H1 (cell line): ENCODE measurements around the gene TRIM62. TPM values are rescaled to one million over a fixed set of nuclear protein-coding genes. Genes with fewer than 3 reads are reported as not detected.

Experiments
- ATF2 ChIP-seq: IDR thresholded peaks from 2 replicates; pipeline ENCODE4 v1.6.1; 2012; ENCODE audit warnings: low read length, inconsistent platforms
- PHF8 ChIP-seq: fragments of 200-600 bp; sonication (generic); conservative IDR thresholded peaks from 2 replicates; pipeline ENCODE4 v1.7.1; 2012; ENCODE audit warnings: low read depth, mild to moderate bottlenecking, inconsistent platforms, low read length, moderate library complexity
- polyA plus RNA-seq, 7 experiments: library from polyadenylated mRNA; depleted of rRNA in 3 of 7; stranded (reverse) in 5 of 7; unstranded in 2 of 7; fragments of >200 nt in 5 of 7; fragments of 200-250 nt in 2 of 7; gene quantifications; 1 replicate in 5 of 7; 2 replicates in 1 of 7; 4 replicates in 1 of 7; pipeline versions ENCODE4 v1.2.1 to v1.2.3, GENCODE V29; 2011 to 2013; ENCODE audit warnings: missing spikeins in 2 of 7, mixed read lengths in 2 of 7
- total RNA-seq: library from RNA; stranded (reverse); fragmentation: NEBNext Ultra II Directional; extraction: Animal tissue kit (Norgen Biotek cat#: 25700); gene quantifications from 2 replicates; pipeline ENCODE4 v1.2.1, GENCODE V29; 2021

TRIM62 gene
- total and polyA plus RNA-seq, 2 of the 8 experiments (the other 6 are each of a cell fraction or from before 2014, with no cell fraction given): 6.3 to 10.8 TPM

- TF ChIP-seq ATF2 (no peak; the same call in 1 of the 2 replicates), PHF8 (peak; percentile 71)
Measured at GRCh38 chr1:33127001-33127823, 54.6 kb downstream of the TRIM62 start (continued).
